ENCODE results near the gene MAP4K3.
A peak's percentile ranks its signal among the peaks of the same experiment; 100 is the strongest.

The MAP4K3 gene

GRCh38 chr2:39422700-39423099 lies 14.4 kb downstream of the MAP4K3 start:
- TF ChIP-seq GABPA (IDR thresholded peaks at IDR 0.05; ENCODE audit: low read depth) (no peak), SPI1 (IDR thresholded peaks at IDR 0.05; ENCODE audit: borderline replicate concordance, low read depth) (no peak), POLR2AphosphoS5 (IDR thresholded peaks at IDR 0.05; ENCODE audit: low read depth) (no peak), CTCF (IDR thresholded peaks at IDR 0.05; ENCODE audit: insufficient read depth, low read length) (no peak), REST (IDR thresholded peaks at IDR 0.05; ENCODE audit: insufficient replicate concordance, low read depth) (no peak)
- no peak for DNase-seq (ENCODE audit: low read depth in 1 of 2, low spot score in 1 of 2)
- Histone ChIP-seq H3K4me3 (replicated peaks; ENCODE audit: insufficient read depth, low read length) (no peak overlapping the region), H3K27me3 (ENCODE audit: insufficient read depth, poor library complexity, severe bottlenecking) (no peaks in the 10 kb centered on the region), H3K27ac (replicated peaks) (no peak overlapping the region)

GRCh38 chr2:39421354-39421753 lies 15.7 kb downstream of the MAP4K3 start:
- DNase-seq (ENCODE audit: low read depth in 1 of 2, low spot score in 1 of 2): no peak
- Histone ChIP-seq H3K27me3 (ENCODE audit: insufficient read depth, poor library complexity, severe bottlenecking) (no peaks in the 10 kb centered on the region), H3K4me3 (replicated peaks; ENCODE audit: insufficient read depth, low read length) (no peak overlapping the region), H3K27ac (replicated peaks) (no peak overlapping the region)
- TF ChIP-seq GABPA (IDR thresholded peaks at IDR 0.05; ENCODE audit: low read depth) (no peak), CTCF (IDR thresholded peaks at IDR 0.05; ENCODE audit: insufficient read depth, low read length) (no peak), POLR2AphosphoS5 (IDR thresholded peaks at IDR 0.05; ENCODE audit: low read depth) (no peak), SPI1 (IDR thresholded peaks at IDR 0.05; ENCODE audit: borderline replicate concordance, low read depth) (no peak), REST (IDR thresholded peaks at IDR 0.05; ENCODE audit: insufficient replicate concordance, low read depth) (no peak)

GRCh38 chr2:39419282-39420223 lies 17.5 kb downstream of the MAP4K3 start:
- H3K4me3 ChIP-seq (replicated peaks; ENCODE audit: insufficient read depth, low read length): no peak overlapping the region
- TF ChIP-seq GABPA (IDR thresholded peaks at IDR 0.05; ENCODE audit: low read depth) (no peak), SPI1 (IDR thresholded peaks at IDR 0.05; ENCODE audit: borderline replicate concordance, low read depth) (0 out of 2 replicates have a peak, but pooled peaks have one; percentile 10)
- no peak for DNase-seq (ENCODE audit: low read depth in 1 of 2, low spot score in 1 of 2)
- H3K27me3 ChIP-seq (ENCODE audit: insufficient read depth, poor library complexity, severe bottlenecking): no peaks in the 10 kb centered on the region
- H3K27ac ChIP-seq (replicated peaks): no peak overlapping the region

- Histone ChIP-seq H3K27ac (replicated peaks) (no peak overlapping the region), H3K4me3 (replicated peaks; ENCODE audit: insufficient read depth, low read length) (no peak overlapping the region), H3K27me3 (ENCODE audit: insufficient read depth, poor library complexity, severe bottlenecking) (no peaks in the 10 kb centered on the region)
- TF ChIP-seq POLR2AphosphoS5 (IDR thresholded peaks at IDR 0.05; ENCODE audit: low read depth) (no peak), GABPA (IDR thresholded peaks at IDR 0.05; ENCODE audit: low read depth) (no peak), CTCF (IDR thresholded peaks at IDR 0.05; ENCODE audit: insufficient read depth, low read length) (no peak), SPI1 (IDR thresholded peaks at IDR 0.05; ENCODE audit: borderline replicate concordance, low read depth) (no peak), REST (IDR thresholded peaks at IDR 0.05; ENCODE audit: insufficient replicate concordance, low read depth) (no peak)
- DNase-seq (ENCODE audit: low read depth in 1 of 2, low spot score in 1 of 2): no peak
Measured at GRCh38 chr2:39418491-39418890, 18.6 kb downstream of the MAP4K3 start.

All from HL-60 (cell line).